Stomach (tissue), 4 donors: ENCODE measurements around the gene DET1.
"Not testable (repeated sequence)": the region's sequence is repeated elsewhere in the genome, so short reads cannot be mapped to it uniquely, and the experiment has no call there.

Experiments used
- CTCF ChIP-seq, 7 experiments: fragments of 450-650 bp in 4 of 7; fragments of 200-600 bp in 3 of 7; sonication (generic) in 3 of 7; IDR thresholded peaks; one replicate each; pipeline ENCODE4 v1.5.1; 2016 to 2019; ENCODE audit warnings: antibody characterized with exemption in 7 of 7, control low read depth in 2 of 7, mild to moderate bottlenecking in 1 of 7
- EP300 ChIP-seq: sonication (generic); formaldehyde crosslinking; IDR thresholded peaks from one replicate; pipeline ENCODE4 v1.6.1; 2017; ENCODE audit warnings: antibody characterized with exemption
- POLR2A ChIP-seq, 4 donors: fragments of 450-650 bp; IDR thresholded peaks; one replicate each; pipeline ENCODE4 v1.6.1; 2016; ENCODE audit warnings: antibody characterized with exemption in 4 of 4, control low read depth in 2 of 4, mild to moderate bottlenecking in 1 of 4, moderate library complexity in 1 of 4

GRCh38 chr15:88558026-88558425 is 11.5 kb upstream of the DET1 start:
- not testable (repeated sequence) for TF ChIP-seq POLR2A (IDR thresholded peaks at IDR 0.05); CTCF (IDR thresholded peaks at IDR 0.05); EP300
